Lung microvascular endothelial cell (primary cell): Measurements from ENCODE around the gene TPCN1. TPM values are rescaled to one million over a fixed set of nuclear protein-coding genes. Genes with fewer than 3 reads are reported as not detected.
A peak's percentile ranks its signal among the peaks of the same experiment; 100 is the strongest.

Source experiments
- DNase-seq, 2 donors: peaks; one replicate each; pipeline versions ENCODE4 v3.0.0 to v3.0.0-alpha.2; 2010; ENCODE audit warnings: low read depth in 2 of 2
- total RNA-seq: library from RNA; depleted of rRNA; stranded (reverse); fragments of >200 nt; gene quantifications from 2 replicates; pipeline ENCODE4 v1.2.1, GENCODE V29; 2014

The TPCN1 gene
- total RNA-seq, 1 donor from 2014 or later = 3.8 TPM

GRCh38 chr12:113241191-113242025 lies 20.1 kb downstream of the TPCN1 start:
- DNase-seq = peak; percentile 70 to 78

GRCh38 chr12:113242026-113242418 lies 20.8 kb downstream of the TPCN1 start:
- DNase-seq = no peak

- DNase-seq = no peak
Observed at GRCh38 chr12:113242560-113242959, 21.3 kb downstream of the TPCN1 start.

GRCh38 chr12:113244047-113244460 lies 22.8 kb downstream of the TPCN1 start:
- peak; percentile 47 to 54 for DNase-seq

- DNase-seq = no peak
Observed at GRCh38 chr12:113244478-113244958, 23.3 kb downstream of the TPCN1 start.

- peak; percentile 86 to 91 for DNase-seq
Observed at GRCh38 chr12:113245695-113246477, 24.6 kb downstream of the TPCN1 start.

GRCh38 chr12:113246478-113247122 lies 25.3 kb downstream of the TPCN1 start:
- no peak for DNase-seq

- peak in 1 of 2 donors; percentile 72 for DNase-seq
Observed at GRCh38 chr12:113247123-113248050, 26.1 kb downstream of the TPCN1 start.

- DNase-seq = no peak
Observed at GRCh38 chr12:113248051-113248825, 27.0 kb downstream of the TPCN1 start.

GRCh38 chr12:113248842-113249435 lies 27.7 kb downstream of the TPCN1 start:
- no peak for DNase-seq

GRCh38 chr12:113249546-113249945 lies 28.3 kb downstream of the TPCN1 start:
- DNase-seq = no peak

GRCh38 chr12:113250045-113250444 lies 28.8 kb downstream of the TPCN1 start:
- DNase-seq = no peak

- no peak for DNase-seq
Observed at GRCh38 chr12:113251404-113252070, 30.3 kb downstream of the TPCN1 start.

GRCh38 chr12:113252494-113252893 lies 31.2 kb downstream of the TPCN1 start:
- DNase-seq = no peak

GRCh38 chr12:113253532-113254285 lies 32.4 kb downstream of the TPCN1 start:
- DNase-seq = no peak

- no peak for DNase-seq
Observed at GRCh38 chr12:113254298-113254697, 33.0 kb downstream of the TPCN1 start.

GRCh38 chr12:113257564-113257963 lies 36.3 kb downstream of the TPCN1 start:
- no peak for DNase-seq

GRCh38 chr12:113260127-113260526 lies 38.9 kb downstream of the TPCN1 start:
- no peak for DNase-seq
